Measurements from ENCODE around the gene CFAP210.

Gene CFAP210

GRCh38 chr2:169694113-169694893 lies at the start of gene CFAP210, which contains the start of gene PHOSPHO2:
Gene CFAP210 (minus strand): TSS chr2:169694405. CDS start chr2:169694327, 78 bp downstream.
Gene PHOSPHO2 (plus strand): TSS chr2:169694469. CDS start chr2:169700972, 6,503 bp downstream.
- in situ Hi-C loops (cut with MboI; ENCODE audit: low sequenced_read_pairs, unreplicated experiment): no loop called here
- TF ChIP-seq CTCF (IDR thresholded peaks at IDR 0.05; ENCODE audit: borderline replicate concordance, control extremely low read depth, extremely low read depth, insufficient read depth, missing control alignments): no peak
- DNase-seq (ENCODE audit: low spot score): peak; percentile 98

- in situ Hi-C loops (cut with MboI; ENCODE audit: low sequenced_read_pairs, unreplicated experiment): no loop called here
- no peak for TF ChIP-seq CTCF (IDR thresholded peaks at IDR 0.05; ENCODE audit: borderline replicate concordance, control extremely low read depth, extremely low read depth, insufficient read depth, missing control alignments)
- no peak for DNase-seq (ENCODE audit: low spot score)
Measured at GRCh38 chr2:169743549-169743948, 49.3 kb upstream of the CFAP210 start.

- in situ Hi-C loops (cut with MboI; ENCODE audit: low sequenced_read_pairs, unreplicated experiment): no loop called here
Measured at GRCh38 chr2:169739351-169739750, 45.1 kb upstream of the CFAP210 start.

GRCh38 chr2:169738566-169739229 lies 44.5 kb upstream of the CFAP210 start:
- in situ Hi-C loops (cut with MboI; ENCODE audit: low sequenced_read_pairs, unreplicated experiment): no loop called here
- DNase-seq (ENCODE audit: low spot score): no peak
- TF ChIP-seq CTCF (IDR thresholded peaks at IDR 0.05; ENCODE audit: borderline replicate concordance, control extremely low read depth, extremely low read depth, insufficient read depth, missing control alignments): no peak

More at GRCh38 chr2:169739351-169739750, 45.1 kb upstream of the CFAP210 start:
- TF ChIP-seq CTCF (IDR thresholded peaks at IDR 0.05; ENCODE audit: borderline replicate concordance, control extremely low read depth, extremely low read depth, insufficient read depth, missing control alignments): no peak
- DNase-seq (ENCODE audit: low spot score): no peak

- DNase-seq (ENCODE audit: low spot score): no peak
- no peak for TF ChIP-seq CTCF (IDR thresholded peaks at IDR 0.05; ENCODE audit: borderline replicate concordance, control extremely low read depth, extremely low read depth, insufficient read depth, missing control alignments)
- in situ Hi-C loops (cut with MboI; ENCODE audit: low sequenced_read_pairs, unreplicated experiment): no loop called here
Measured at GRCh38 chr2:169736902-169737301, 42.7 kb upstream of the CFAP210 start.

- in situ Hi-C loops (cut with MboI; ENCODE audit: low sequenced_read_pairs, unreplicated experiment): no loop called here
- DNase-seq (ENCODE audit: low spot score): no peak
- TF ChIP-seq CTCF (IDR thresholded peaks at IDR 0.05; ENCODE audit: borderline replicate concordance, control extremely low read depth, extremely low read depth, insufficient read depth, missing control alignments): no peak
Measured at GRCh38 chr2:169735623-169736022, 41.4 kb upstream of the CFAP210 start.

Measured in GM13976 (cell line).